Panc1 (cell line): Measurements from ENCODE around the gene APCDD1. TPM values are rescaled to one million over a fixed set of nuclear protein-coding genes. Genes with fewer than 3 reads are reported as not detected.

Experiments used
- ATAC-seq: fragments of 200-7000 bp; cut with Tn5 transposase; 2 replicates; pipeline ENCODE4 v1.9.1; 2020; ENCODE audit warnings: mild to moderate bottlenecking, moderate library complexity
- BruUV-seq: library from RNA; stranded (reverse); fragments of 400-500 nt; replicated peaks from 2 replicates; lab custom pipeline; 2021; lab: Mats Ljungman, UMichigan
- CTCF ChIA-PET: fragments of 300-600 bp; sonication (Branson Sonifier 250); formaldehyde crosslinking; loops from one replicate; lab custom pipeline; 2022; ENCODE audit warnings: antibody characterized with exemption; lab: Charles Lee
- POLR2A ChIA-PET: fragments of 300-600 bp; sonication (Branson Sonifier 250); formaldehyde crosslinking; loops from one replicate; lab custom pipeline; 2022; ENCODE audit warnings: antibody characterized with exemption; lab: Charles Lee
- DNase-seq: peaks from one replicate; pipeline ENCODE4 v3.0.0-alpha.2; 2010; ENCODE audit warnings: low read depth, low spot score
- H3K27ac ChIP-seq: 2 replicates; pipeline ENCODE4 v1.5.1; 2011; ENCODE audit warnings: mild to moderate bottlenecking, low read length, inconsistent platforms
- H3K27me3 ChIP-seq: fragments of 200-500 bp; sonication (Bioruptor generic); 2 replicates; pipeline ENCODE4 v1.6.0; 2014; ENCODE audit warnings: low read length, inconsistent platforms; ENCODE audit not compliant: control insufficient read depth, insufficient read depth
- H3K36me3 ChIP-seq: fragments of 200-500 bp; sonication (Bioruptor generic); 2 replicates; pipeline ENCODE4 v1.5.1; 2014; ENCODE audit warnings: inconsistent platforms, mild to moderate bottlenecking, low read length, moderate library complexity; ENCODE audit not compliant: control insufficient read depth, insufficient read depth
- H3K4me1 ChIP-seq: 2 replicates; pipeline ENCODE4 v1.5.1; 2011; ENCODE audit warnings: inconsistent platforms, mild to moderate bottlenecking, low read length, moderate library complexity; ENCODE audit not compliant: control insufficient read depth, insufficient read depth
- H3K4me3 ChIP-seq, 2 experiments: 2 replicates each; pipeline ENCODE4 v1.5.1; 2011 to 2012; ENCODE audit warnings: low read depth in 2 of 2, low read length in 2 of 2, mild to moderate bottlenecking in 2 of 2, inconsistent platforms in 1 of 2, moderate library complexity in 1 of 2
- H3K9me3 ChIP-seq: fragments of 200-500 bp; sonication (Bioruptor generic); 2 replicates; pipeline ENCODE4 v1.5.1; 2014; ENCODE audit warnings: low read depth, mild to moderate bottlenecking, inconsistent platforms, low read length, moderate library complexity; ENCODE audit not compliant: control insufficient read depth, insufficient read depth
- CTCF ChIP-seq: fragments of 450-650 bp; IDR thresholded peaks from 2 replicates; pipeline ENCODE4 v1.5.1; 2017; ENCODE audit warnings: mild to moderate bottlenecking
- POLR2AphosphoS5 ChIP-seq: IDR thresholded peaks from 2 replicates; pipeline ENCODE4 v1.6.1; 2012; ENCODE audit warnings: mild to moderate bottlenecking, low read depth, low read length, moderate library complexity
- REST ChIP-seq, 2 experiments: IDR thresholded peaks; 2 replicates each; pipeline ENCODE4 v1.6.1; 2011 to 2012; ENCODE audit warnings: low read depth in 2 of 2, control low read depth in 1 of 2, low read length in 1 of 2, mild to moderate bottlenecking in 1 of 2, moderate library complexity in 1 of 2; ENCODE audit not compliant: insufficient read depth in 1 of 2
- SIN3A ChIP-seq: IDR thresholded peaks from 2 replicates; pipeline ENCODE4 v1.6.1; 2012; ENCODE audit warnings: low read depth, mild to moderate bottlenecking, low read length, moderate library complexity, borderline replicate concordance; ENCODE audit not compliant: insufficient read depth
- TCF7L2 ChIP-seq: IDR thresholded peaks from 2 replicates; pipeline ENCODE4 v1.6.1; 2011; ENCODE audit warnings: mild to moderate bottlenecking, low read depth, low read length, inconsistent platforms
- in situ Hi-C: cut with HindIII; loops from 2 replicates; pipeline ENCODE4 v1.10.0; 2016; ENCODE audit warnings: low sequenced_read_pairs, low pct_unique_long_range_greater_than_20kb
- intact Hi-C: fragments of 100-400 bp; cut with micrococcal nuclease; formaldehyde crosslinking; loops from one replicate; pipeline ENCODE4 v1.10.0; 2022; ENCODE audit not compliant: unreplicated experiment
- total RNA-seq: library from RNA; stranded (reverse); gene quantifications from one replicate; pipeline ENCODE4 v1.2.1, GENCODE V29; 2021; ENCODE audit not compliant: unreplicated experiment

The APCDD1 gene
- total RNA-seq, 1 experiment from 2014 or later, result 0.36 TPM

- BruUV-seq, result no TSS peak
- H3K27me3 ChIP-seq, result peaks cover 5% of the 10 kb centered on the region
- intact Hi-C loops, result no loop called here
- ChIA-PET CTCF (no interaction called here), POLR2A (no interaction called here)
- DNase-seq (no peak), ATAC-seq (no peak)
- no peaks in the 10 kb centered on the region for H3K4me1 ChIP-seq
- no peak overlapping the region for H3K27ac ChIP-seq
- TF ChIP-seq SIN3A (no peak), CTCF (no peak), REST (IDR thresholded peaks at IDR 0.05; ENCODE audit: insufficient read depth in 1 of 2, low read depth in 2 of 2, low read length in 1 of 2) (no peak), POLR2AphosphoS5 (no peak), TCF7L2 (no peak)
- H3K4me3 ChIP-seq, result no peak overlapping the region
- H3K36me3 ChIP-seq, result no peaks in the 10 kb centered on the region
- in situ Hi-C loops, result no loop called here
- no peaks in the 10 kb centered on the region for H3K9me3 ChIP-seq
These were observed 45.4 kb upstream of the APCDD1 start for GRCh38 chr18:10409041-10409440.

GRCh38 chr18:10410472-10411308 is 43.7 kb upstream of the APCDD1 start:
- Histone ChIP-seq H3K36me3 (no peaks in the 10 kb centered on the region), H3K9me3 (no peaks in the 10 kb centered on the region), H3K27me3 (no peaks in the 10 kb centered on the region; the same call in 1 of the 2 replicates), H3K4me3 (no peak overlapping the region), H3K27ac (no peak overlapping the region), H3K4me1 (no peaks in the 10 kb centered on the region)
- CTCF ChIA-PET, result no interaction called here
- no peak for TF ChIP-seq POLR2AphosphoS5
- no peak for TF ChIP-seq TCF7L2
- TF ChIP-seq REST (IDR thresholded peaks at IDR 0.05; ENCODE audit: insufficient read depth in 1 of 2, low read depth in 2 of 2, low read length in 1 of 2), result no peak
- TF ChIP-seq CTCF, result no peak
- TF ChIP-seq SIN3A, result no peak
- in situ Hi-C loops (no loop called here), intact Hi-C loops (loop anchor here (10.0 kb wide), 1 partner anchor 64 kb away; no protein-coding TSS in a partner anchor)
- ATAC-seq, result no peak
- POLR2A ChIA-PET, result interaction anchor here (0.6 kb wide), 1 partner anchor 48 kb away, joined by 3 read pairs; no protein-coding TSS in a partner anchor
- no peak for DNase-seq
- BruUV-seq, result no TSS peak
